OCI-LY7 (cell line): ENCODE measurements around the gene CAPN14. TPM values are rescaled to one million over a fixed set of nuclear protein-coding genes. Genes with fewer than 3 reads are reported as not detected.

Experiments
- BruUV-seq: library from RNA; stranded (reverse); fragments of 400-500 nt; replicated peaks from 2 replicates; lab custom pipeline; 2021; lab: Mats Ljungman, UMichigan
- CTCF ChIA-PET: fragments of 300-600 bp; sonication (Branson Sonifier 250); formaldehyde crosslinking; loops from one replicate; lab custom pipeline; 2022; ENCODE audit warnings: antibody characterized with exemption; ENCODE audit not compliant: unreplicated experiment; lab: Charles Lee
- POLR2A ChIA-PET: fragments of 300-600 bp; sonication (Branson Sonifier 250); formaldehyde crosslinking; loops from one replicate; lab custom pipeline; 2022; ENCODE audit warnings: antibody characterized with exemption; lab: Charles Lee
- DNase-seq: peaks from one replicate; pipeline ENCODE4 v3.0.0-alpha.2; 2015; ENCODE audit warnings: low spot score
- H2AFZ ChIP-seq: fragments of 200-600 bp; sonication (generic), shearing (Covaris generic); 2 replicates; pipeline ENCODE4 v1.6.1; 2014; ENCODE audit warnings: mild to moderate bottlenecking, antibody characterized with exemption, low read length, moderate library complexity
- H3K27ac ChIP-seq: fragments of 200-600 bp; sonication (generic); 2 replicates; pipeline ENCODE4 v1.5.1; 2014; ENCODE audit warnings: mixed run types, low read depth, mild to moderate bottlenecking, moderate library complexity, low read length, inconsistent platforms; ENCODE audit not compliant: poor library complexity, severe bottlenecking
- H3K36me3 ChIP-seq: fragments of 200-600 bp; sonication (generic); 2 replicates; pipeline ENCODE4 v1.6.1; 2014; ENCODE audit warnings: mild to moderate bottlenecking, antibody characterized with exemption, low read length, moderate library complexity, mixed read lengths; ENCODE audit not compliant: insufficient read depth
- H3K4me1 ChIP-seq: fragments of 200-600 bp; sonication (generic); 2 replicates; pipeline ENCODE4 v1.5.1; 2014; ENCODE audit warnings: mild to moderate bottlenecking, low read length; ENCODE audit not compliant: insufficient read depth, poor library complexity, severe bottlenecking
- H3K4me2 ChIP-seq: fragments of 200-600 bp; sonication (generic); 2 replicates; pipeline ENCODE4 v1.6.1; 2014; ENCODE audit warnings: mild to moderate bottlenecking, low read length
- H3K4me3 ChIP-seq: fragments of 200-600 bp; sonication (generic); 2 replicates; pipeline ENCODE4 v1.5.1; 2014; ENCODE audit warnings: mild to moderate bottlenecking, low read depth, low read length; ENCODE audit not compliant: poor library complexity, severe bottlenecking
- H3K79me2 ChIP-seq: fragments of 200-600 bp; sonication (generic); 2 replicates; pipeline ENCODE4 v1.6.1; 2016; ENCODE audit warnings: low read depth, mild to moderate bottlenecking, low read length, moderate library complexity, mixed read lengths; ENCODE audit not compliant: insufficient read depth
- H3K9me2 ChIP-seq: fragments of 200-600 bp; sonication (generic); 2 replicates; pipeline ENCODE4 v1.6.1; 2016; ENCODE audit warnings: mild to moderate bottlenecking, low read length, mixed read lengths; ENCODE audit not compliant: insufficient read depth
- H3K9me3 ChIP-seq: fragments of 200-600 bp; sonication (generic); 2 replicates; pipeline ENCODE4 v1.6.1; 2014; ENCODE audit warnings: mild to moderate bottlenecking, mixed run types, low read length, mixed read lengths
- H4K20me1 ChIP-seq: fragments of 200-600 bp; sonication (generic); 2 replicates; pipeline ENCODE4 v1.6.1; 2014; ENCODE audit warnings: mild to moderate bottlenecking, antibody characterized with exemption, low read length, moderate library complexity, mixed read lengths; ENCODE audit not compliant: insufficient read depth
- EZH2phosphoT487 ChIP-seq: fragments of 200-600 bp; sonication (generic); IDR thresholded peaks from 2 replicates; pipeline ENCODE4 v1.6.1; 2018; ENCODE audit warnings: low read depth, borderline replicate concordance, mild to moderate bottlenecking, mixed run types, antibody characterized with exemption, low read length, moderate library complexity, mixed read lengths
- intact Hi-C: fragments of 100-400 bp; cut with micrococcal nuclease; formaldehyde crosslinking; loops from one replicate; pipeline ENCODE4 v1.10.0; 2022; ENCODE audit not compliant: unreplicated experiment
- total RNA-seq, 2 experiments: library from RNA; depleted of rRNA in 1 of 2; stranded (reverse); fragments of >200 nt in 1 of 2; shearing (Covaris generic) in 1 of 2; gene quantifications; 2 replicates each; pipeline ENCODE4 v1.2.3, GENCODE V29; 2014 to 2022
- TF ChIP-seq, protein P1 (sequence below): fragments of 200-600 bp; sonication (generic); conservative IDR thresholded peaks from 2 replicates; pipeline ENCODE4 v1.5.1; 2014; ENCODE audit warnings: mild to moderate bottlenecking, antibody characterized with exemption, low read length, moderate library complexity, mixed read lengths

CAPN14 gene
- total RNA-seq, 2 experiments from 2014 or later: 1.4 to 4.0 TPM

DNA sequence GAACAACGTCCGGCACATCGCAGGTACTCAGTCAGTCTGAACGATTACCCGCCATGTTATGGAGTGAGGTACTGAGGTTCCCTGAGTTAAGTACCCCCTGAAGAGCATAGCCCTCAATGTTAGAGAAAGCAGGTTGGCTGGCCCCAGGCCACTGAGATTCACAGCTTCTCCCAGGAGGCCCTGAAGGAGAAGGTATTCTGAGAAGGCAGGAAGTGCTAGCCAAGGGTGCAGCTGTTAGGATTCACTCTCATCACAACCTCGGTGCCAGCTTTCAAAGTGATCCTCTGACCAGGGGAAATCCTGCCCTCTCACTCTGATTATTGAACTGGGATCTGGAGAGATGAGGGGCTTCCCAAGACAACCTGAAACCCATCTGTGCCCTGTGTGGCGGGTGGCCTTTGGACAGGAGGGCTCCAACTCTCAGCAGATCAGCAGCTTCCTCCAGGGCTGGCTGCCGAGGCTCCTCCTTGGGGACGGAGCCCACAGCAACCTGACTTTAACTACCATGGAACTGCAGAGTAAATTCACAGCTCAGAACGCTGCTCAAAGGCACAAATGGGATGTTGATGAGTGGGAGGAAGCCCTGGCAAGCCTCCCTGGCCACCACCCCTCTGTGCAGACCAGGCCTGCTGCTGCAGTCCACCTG lies 24.4 kb upstream of the CAPN14 start:
- ChIA-PET CTCF (interaction anchor here (0.6 to 1.2 kb wide), 2 partner anchors 8 to 11 kb away, joined by 3 to 4 read pairs; no protein-coding TSS in a partner anchor), POLR2A (interaction anchor here (1.0 to 1.5 kb wide), 2 partner anchors 12 to 14 kb away, joined by 3 to 6 read pairs; no protein-coding TSS in a partner anchor)
- H3K79me2 ChIP-seq: no peaks in the 10 kb centered on the region
- peak overlapping the region; percentile 17; the same call in 1 of the 2 replicates for H2AFZ ChIP-seq
- TF ChIP-seq, protein P1, sequence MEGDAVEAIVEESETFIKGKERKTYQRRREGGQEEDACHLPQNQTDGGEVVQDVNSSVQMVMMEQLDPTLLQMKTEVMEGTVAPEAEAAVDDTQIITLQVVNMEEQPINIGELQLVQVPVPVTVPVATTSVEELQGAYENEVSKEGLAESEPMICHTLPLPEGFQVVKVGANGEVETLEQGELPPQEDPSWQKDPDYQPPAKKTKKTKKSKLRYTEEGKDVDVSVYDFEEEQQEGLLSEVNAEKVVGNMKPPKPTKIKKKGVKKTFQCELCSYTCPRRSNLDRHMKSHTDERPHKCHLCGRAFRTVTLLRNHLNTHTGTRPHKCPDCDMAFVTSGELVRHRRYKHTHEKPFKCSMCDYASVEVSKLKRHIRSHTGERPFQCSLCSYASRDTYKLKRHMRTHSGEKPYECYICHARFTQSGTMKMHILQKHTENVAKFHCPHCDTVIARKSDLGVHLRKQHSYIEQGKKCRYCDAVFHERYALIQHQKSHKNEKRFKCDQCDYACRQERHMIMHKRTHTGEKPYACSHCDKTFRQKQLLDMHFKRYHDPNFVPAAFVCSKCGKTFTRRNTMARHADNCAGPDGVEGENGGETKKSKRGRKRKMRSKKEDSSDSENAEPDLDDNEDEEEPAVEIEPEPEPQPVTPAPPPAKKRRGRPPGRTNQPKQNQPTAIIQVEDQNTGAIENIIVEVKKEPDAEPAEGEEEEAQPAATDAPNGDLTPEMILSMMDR: no peak
- no peak for TF ChIP-seq EZH2phosphoT487
- no TSS peak for BruUV-seq
- DNase-seq: peak; percentile 28
- H3K4me1 ChIP-seq: peaks cover 19% of the 10 kb centered on the region
- intact Hi-C loops: no loop called here
- H3K9me2 ChIP-seq: no peaks in the 10 kb centered on the region
- peaks cover 20% of the 10 kb centered on the region for H3K36me3 ChIP-seq
- H3K9me3 ChIP-seq: no peaks in the 10 kb centered on the region
- H3K4me3 ChIP-seq: no peak overlapping the region
- H3K4me2 ChIP-seq: peak overlapping the region; percentile 43
- no peaks in the 10 kb centered on the region for H4K20me1 ChIP-seq
- peak overlapping the region; percentile 7 for H3K27ac ChIP-seq

DNA sequence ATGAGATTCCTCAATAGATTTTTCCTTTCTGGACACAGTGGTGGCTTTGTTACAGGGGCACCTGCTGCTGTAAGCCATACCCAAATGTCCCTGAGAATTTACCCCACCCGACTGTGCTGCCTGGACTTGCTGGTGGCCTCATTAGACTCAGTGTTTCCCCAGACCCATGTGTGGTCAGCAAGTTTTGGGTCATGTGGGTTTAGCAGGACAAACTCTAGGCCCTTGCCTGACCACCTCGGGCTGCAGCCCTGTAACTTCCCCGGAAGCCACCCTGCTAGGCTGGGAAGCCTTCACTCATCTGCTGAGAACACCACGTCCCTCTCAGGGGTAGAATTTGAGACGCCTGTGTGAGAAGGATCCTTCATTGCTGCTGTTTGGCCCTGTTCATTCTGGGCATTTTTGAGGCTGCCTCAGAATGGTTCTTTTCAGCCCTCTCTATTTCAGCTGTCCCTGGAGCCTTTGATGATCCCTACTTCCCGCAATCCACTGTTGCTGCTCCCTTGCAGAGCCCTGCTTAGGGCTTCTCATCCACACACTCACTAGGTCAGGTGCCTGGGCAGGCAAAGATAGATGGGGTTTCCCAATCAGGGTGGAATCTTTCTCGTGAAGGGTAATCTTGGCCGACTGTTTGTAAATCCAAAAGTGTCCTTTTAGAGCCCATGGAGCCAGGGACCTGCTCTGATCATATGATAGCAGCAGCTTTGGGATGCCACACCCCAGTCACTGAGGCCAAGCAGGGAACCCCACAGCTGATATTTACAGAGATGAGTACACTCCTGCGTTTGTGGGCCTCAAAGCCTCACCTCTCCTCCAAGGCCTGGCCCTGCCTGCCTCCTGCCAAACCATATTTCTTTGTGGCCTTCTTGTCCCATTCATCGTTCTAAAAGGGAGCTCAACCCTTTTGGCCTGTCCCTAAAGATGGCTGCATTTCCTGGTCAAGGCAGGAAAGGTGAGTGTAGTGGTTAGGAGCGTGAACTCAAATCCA lies 23.4 kb upstream of the CAPN14 start:
- H3K27ac ChIP-seq: no peak overlapping the region
- intact Hi-C loops: no loop called here
- H3K9me3 ChIP-seq: no peaks in the 10 kb centered on the region
- H4K20me1 ChIP-seq: no peaks in the 10 kb centered on the region
- H3K4me3 ChIP-seq: no peak overlapping the region
- peaks cover 28% of the 10 kb centered on the region for H3K4me1 ChIP-seq
- H2AFZ ChIP-seq: no peak overlapping the region
- no TSS peak for BruUV-seq
- ChIA-PET CTCF (no interaction called here), POLR2A (interaction anchor here (0.7 to 1.5 kb wide), 2 partner anchors 14 to 15 kb away, joined by 3 to 6 read pairs; no protein-coding TSS in a partner anchor)
- no peaks in the 10 kb centered on the region for H3K79me2 ChIP-seq
- TF ChIP-seq, protein P1: no peak
- no peak for TF ChIP-seq EZH2phosphoT487
- H3K9me2 ChIP-seq: no peaks in the 10 kb centered on the region
- no peak overlapping the region for H3K4me2 ChIP-seq
- H3K36me3 ChIP-seq: peaks cover 11% of the 10 kb centered on the region
- no peak for DNase-seq
